Glutamatergic neuron (in vitro differentiated cells): ENCODE data around the gene ATP6V1G3. TPM values are rescaled to one million over a fixed set of nuclear protein-coding genes. Genes with fewer than 3 reads are reported as not detected.

Experiments used
- DNase-seq: peaks from one replicate; pipeline ENCODE4 v3.0.0; 2022
- H3K27ac Mint-ChIP-seq: one replicate; pipeline ENCODE4 v1.8.0; 2020; ENCODE audit warnings: mild to moderate bottlenecking, mixed read lengths, inconsistent platforms; ENCODE audit not compliant: unreplicated experiment
- H3K27me3 Mint-ChIP-seq: one replicate; pipeline ENCODE4 v1.8.0; 2020; ENCODE audit warnings: mild to moderate bottlenecking, moderate library complexity, mixed read lengths, inconsistent platforms; ENCODE audit not compliant: unreplicated experiment
- H3K36me3 Mint-ChIP-seq: one replicate; pipeline ENCODE4 v1.8.0; 2020; ENCODE audit warnings: mild to moderate bottlenecking, mixed read lengths, inconsistent platforms; ENCODE audit not compliant: unreplicated experiment
- H3K4me1 Mint-ChIP-seq: one replicate; pipeline ENCODE4 v1.8.0; 2020; ENCODE audit warnings: mild to moderate bottlenecking, low read depth, mixed read lengths, inconsistent platforms; ENCODE audit not compliant: unreplicated experiment
- H3K4me3 Mint-ChIP-seq: one replicate; pipeline ENCODE4 v1.8.0; 2020; ENCODE audit warnings: mild to moderate bottlenecking, mixed read lengths, inconsistent platforms; ENCODE audit not compliant: unreplicated experiment
- H3K9me3 Mint-ChIP-seq: one replicate; pipeline ENCODE4 v1.8.0; 2020; ENCODE audit warnings: mild to moderate bottlenecking, moderate library complexity, mixed read lengths, inconsistent platforms; ENCODE audit not compliant: unreplicated experiment
- total RNA-seq: library from RNA; stranded (reverse); fragmentation: NEBNext Ultra II Directional; extraction: Animal tissue kit (Norgen Biotek cat#: 25700); gene quantifications from one replicate; pipeline ENCODE4 v1.2.1, GENCODE V29; 2021; ENCODE audit not compliant: unreplicated experiment
- TF ChIP-seq, protein P1 (sequence below): fragments of 200-600 bp; sonication (generic); IDR thresholded peaks from one replicate; pipeline ENCODE4 v1.5.0; 2021; ENCODE audit not compliant: partially characterized antibody, unreplicated experiment

Gene ATP6V1G3
- total RNA-seq, 1 donor from 2014 or later = not detected

DNA sequence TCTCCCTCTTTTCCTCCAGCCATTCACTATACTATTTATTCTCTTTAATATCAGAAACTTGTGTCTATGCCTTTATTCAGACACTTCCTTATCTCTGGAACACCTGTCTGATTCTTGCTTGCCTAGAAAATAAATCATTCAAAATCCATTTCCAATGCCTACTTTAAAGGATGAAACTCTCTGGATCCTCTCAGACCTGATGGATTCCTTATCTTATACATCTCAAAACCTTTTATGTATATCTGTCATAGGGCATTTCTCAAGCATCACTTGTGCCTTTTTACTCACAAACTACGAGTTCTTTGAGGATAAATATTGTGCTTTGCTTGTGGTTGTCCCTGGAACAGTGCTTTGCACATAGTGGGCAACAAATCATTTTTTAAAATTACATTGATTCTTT is 3.8 kb upstream of the ATP6V1G3 start:
- TF ChIP-seq, protein P1, sequence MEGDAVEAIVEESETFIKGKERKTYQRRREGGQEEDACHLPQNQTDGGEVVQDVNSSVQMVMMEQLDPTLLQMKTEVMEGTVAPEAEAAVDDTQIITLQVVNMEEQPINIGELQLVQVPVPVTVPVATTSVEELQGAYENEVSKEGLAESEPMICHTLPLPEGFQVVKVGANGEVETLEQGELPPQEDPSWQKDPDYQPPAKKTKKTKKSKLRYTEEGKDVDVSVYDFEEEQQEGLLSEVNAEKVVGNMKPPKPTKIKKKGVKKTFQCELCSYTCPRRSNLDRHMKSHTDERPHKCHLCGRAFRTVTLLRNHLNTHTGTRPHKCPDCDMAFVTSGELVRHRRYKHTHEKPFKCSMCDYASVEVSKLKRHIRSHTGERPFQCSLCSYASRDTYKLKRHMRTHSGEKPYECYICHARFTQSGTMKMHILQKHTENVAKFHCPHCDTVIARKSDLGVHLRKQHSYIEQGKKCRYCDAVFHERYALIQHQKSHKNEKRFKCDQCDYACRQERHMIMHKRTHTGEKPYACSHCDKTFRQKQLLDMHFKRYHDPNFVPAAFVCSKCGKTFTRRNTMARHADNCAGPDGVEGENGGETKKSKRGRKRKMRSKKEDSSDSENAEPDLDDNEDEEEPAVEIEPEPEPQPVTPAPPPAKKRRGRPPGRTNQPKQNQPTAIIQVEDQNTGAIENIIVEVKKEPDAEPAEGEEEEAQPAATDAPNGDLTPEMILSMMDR = no peak
- no peaks in the 10 kb centered on the region for H3K36me3 Mint-ChIP-seq
- no peaks in the 10 kb centered on the region for H3K27me3 Mint-ChIP-seq
- no peaks in the 10 kb centered on the region for H3K9me3 Mint-ChIP-seq
- H3K27ac Mint-ChIP-seq = no peak overlapping the region
- H3K4me1 Mint-ChIP-seq = no peaks in the 10 kb centered on the region
- DNase-seq = no peak
- no peak overlapping the region for H3K4me3 Mint-ChIP-seq

GRCh38 chr1:198543670-198544260 is 3.3 kb upstream of the ATP6V1G3 start:
- H3K4me1 Mint-ChIP-seq = no peaks in the 10 kb centered on the region
- H3K9me3 Mint-ChIP-seq = no peaks in the 10 kb centered on the region
- no peaks in the 10 kb centered on the region for H3K27me3 Mint-ChIP-seq
- no peak overlapping the region for H3K27ac Mint-ChIP-seq
- TF ChIP-seq, protein P1 = no peak
- H3K36me3 Mint-ChIP-seq = no peaks in the 10 kb centered on the region
- H3K4me3 Mint-ChIP-seq = no peak overlapping the region
- DNase-seq = no peak

GRCh38 chr1:198542632-198543031 is 2.2 kb upstream of the ATP6V1G3 start:
- Mint-ChIP-seq H3K4me3 (no peak overlapping the region), H3K27ac (no peak overlapping the region), H3K36me3 (no peaks in the 10 kb centered on the region), H3K4me1 (no peaks in the 10 kb centered on the region), H3K9me3 (no peaks in the 10 kb centered on the region), H3K27me3 (no peaks in the 10 kb centered on the region)
- TF ChIP-seq, protein P1 = no peak
- no peak for DNase-seq

GRCh38 chr1:198541737-198542136 is 1.3 kb upstream of the ATP6V1G3 start:
- Mint-ChIP-seq H3K27ac (no peak overlapping the region), H3K36me3 (no peaks in the 10 kb centered on the region), H3K4me3 (no peak overlapping the region), H3K9me3 (no peaks in the 10 kb centered on the region), H3K27me3 (no peaks in the 10 kb centered on the region), H3K4me1 (no peaks in the 10 kb centered on the region)
- no peak for DNase-seq
- TF ChIP-seq, protein P1 = no peak

DNA sequence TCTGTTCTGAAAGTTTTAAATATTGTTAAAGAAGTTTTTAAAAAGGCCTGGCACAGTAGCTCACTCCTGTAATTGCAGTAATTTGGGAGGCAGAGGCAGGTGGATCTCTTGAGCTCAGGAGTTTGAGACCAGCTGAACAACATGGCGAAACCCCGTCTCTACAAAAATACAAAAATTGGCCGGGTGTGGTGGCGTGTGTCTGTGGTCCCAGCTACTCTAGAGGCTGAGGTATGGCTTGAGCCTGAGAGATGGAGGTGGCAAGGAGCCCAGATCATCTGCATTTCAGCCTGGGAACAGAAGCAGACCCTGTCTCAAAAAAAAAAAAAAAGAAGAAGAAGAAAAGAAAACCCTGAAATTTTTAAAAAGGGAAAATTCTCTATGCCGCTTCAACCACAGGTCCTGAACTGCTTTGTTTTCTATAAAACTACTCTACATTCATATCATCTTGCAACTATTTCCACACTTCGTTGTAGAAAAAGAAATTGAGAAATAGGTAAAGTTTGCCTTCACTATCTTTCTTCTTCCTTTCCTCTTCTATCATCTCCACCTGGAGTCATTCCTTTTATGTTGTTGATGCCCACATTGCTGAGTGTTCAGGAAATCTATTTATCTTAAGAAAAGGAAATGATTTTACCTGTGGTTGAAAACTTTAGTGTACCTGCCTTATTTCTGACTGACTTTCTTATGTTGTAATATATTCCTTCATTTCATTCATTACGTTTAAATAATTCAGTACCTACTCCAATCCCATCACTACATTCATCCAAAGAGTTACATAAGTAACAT is 1.7 kb downstream of the ATP6V1G3 start:
- Mint-ChIP-seq H3K4me1 (no peaks in the 10 kb centered on the region), H3K27ac (no peak overlapping the region), H3K27me3 (no peaks in the 10 kb centered on the region), H3K36me3 (no peaks in the 10 kb centered on the region), H3K4me3 (no peak overlapping the region), H3K9me3 (no peaks in the 10 kb centered on the region)
- DNase-seq = no peak
- TF ChIP-seq, protein P1 = no peak
